Natural killer cell (primary cell): Measurements from ENCODE around the gene NFASC. TPM values are rescaled to one million over a fixed set of nuclear protein-coding genes. Genes with fewer than 3 reads are reported as not detected.

Experiments used
- ATAC-seq, 3 donors: fragments of 150-1000 bp in 2 of 3; fragments of 200-7000 bp in 1 of 3; cut with Tn5 transposase; 1 replicate in 1 of 3; 2 replicates in 2 of 3; pipeline ENCODE4 v1.10.0; 2021; ENCODE audit warnings: mild to moderate bottlenecking in 2 of 3, moderate library complexity in 2 of 3
- DNase-seq, 2 donors: peaks; one replicate each; pipeline versions ENCODE4 v3.0.0 to v3.0.0-alpha.2; 2013 to 2021; ENCODE audit warnings: mixed read lengths in 1 of 2
- H3K27ac ChIP-seq: one replicate; pipeline ENCODE4 v1.5.1; 2013; ENCODE audit warnings: mild to moderate bottlenecking, low read length
- H3K27me3 ChIP-seq: one replicate; pipeline ENCODE4 v1.6.1; 2013; ENCODE audit warnings: low read length; ENCODE audit not compliant: control insufficient read depth, insufficient read depth
- H3K36me3 ChIP-seq: one replicate; pipeline ENCODE4 v1.6.1; 2013; ENCODE audit warnings: low read length; ENCODE audit not compliant: control insufficient read depth, insufficient read depth
- H3K4me1 ChIP-seq: one replicate; pipeline ENCODE4 v1.6.1; 2013; ENCODE audit warnings: low read length; ENCODE audit not compliant: control insufficient read depth, insufficient read depth
- H3K4me3 ChIP-seq: one replicate; pipeline ENCODE4 v1.5.1; 2013; ENCODE audit warnings: low read length
- H3K9me3 ChIP-seq: one replicate; pipeline ENCODE4 v1.6.1; 2013; ENCODE audit warnings: low read length; ENCODE audit not compliant: control insufficient read depth, insufficient read depth
- H3K27ac Mint-ChIP-seq, 2 donors: one replicate each; pipeline ENCODE4 v1.8.0; 2022; ENCODE audit warnings: mild to moderate bottlenecking in 2 of 2, mixed read lengths in 2 of 2, moderate library complexity in 1 of 2
- H3K27me3 Mint-ChIP-seq, 2 donors: one replicate each; pipeline ENCODE4 v1.8.0; 2022; ENCODE audit warnings: low read depth in 2 of 2, mixed read lengths in 2 of 2
- H3K36me3 Mint-ChIP-seq: one replicate; pipeline ENCODE4 v1.8.0; 2022; ENCODE audit warnings: mixed read lengths
- H3K4me1 Mint-ChIP-seq, 2 donors: one replicate each; pipeline ENCODE4 v1.8.0; 2022; ENCODE audit warnings: mixed read lengths in 2 of 2
- H3K4me3 Mint-ChIP-seq: one replicate; pipeline ENCODE4 v1.8.0; 2022; ENCODE audit warnings: mild to moderate bottlenecking, moderate library complexity, mixed read lengths
- H3K9me3 Mint-ChIP-seq, 2 donors: one replicate each; pipeline ENCODE4 v1.8.0; 2022; ENCODE audit warnings: mixed read lengths in 2 of 2
- WGBS: methylation state at CpG from one replicate; pipeline ENCODE4 v1.1.7; 2013; ENCODE audit warnings: missing lambda C conversion rate; ENCODE audit not compliant: insufficient coverage; 5-methylcytosine and 5-hydroxymethylcytosine counted together
- intact Hi-C: fragments of 100-400 bp; cut with micrococcal nuclease; formaldehyde crosslinking; loops from one replicate; pipeline ENCODE4 v1.14.2; 2022
- total RNA-seq, 4 donors: library from RNA; stranded (reverse); fragments of 120-200 nt in 1 of 4; gene quantifications; one replicate each; pipeline versions ENCODE4 v1.2.3 to v1.2.4, GENCODE V29; 2013 to 2022
- TF ChIP-seq, protein P1 (sequence below): fragments of 200-600 bp; IDR thresholded peaks from one replicate; pipeline ENCODE4 v1.8.0; 2022; ENCODE audit warnings: antibody characterized with exemption

NFASC gene
- total RNA-seq, 3 donors from 2014 or later (not counting 1 experiment from before 2014, with no cell fraction given): 0.09 to 0.27 TPM; not detected in 1

DNA sequence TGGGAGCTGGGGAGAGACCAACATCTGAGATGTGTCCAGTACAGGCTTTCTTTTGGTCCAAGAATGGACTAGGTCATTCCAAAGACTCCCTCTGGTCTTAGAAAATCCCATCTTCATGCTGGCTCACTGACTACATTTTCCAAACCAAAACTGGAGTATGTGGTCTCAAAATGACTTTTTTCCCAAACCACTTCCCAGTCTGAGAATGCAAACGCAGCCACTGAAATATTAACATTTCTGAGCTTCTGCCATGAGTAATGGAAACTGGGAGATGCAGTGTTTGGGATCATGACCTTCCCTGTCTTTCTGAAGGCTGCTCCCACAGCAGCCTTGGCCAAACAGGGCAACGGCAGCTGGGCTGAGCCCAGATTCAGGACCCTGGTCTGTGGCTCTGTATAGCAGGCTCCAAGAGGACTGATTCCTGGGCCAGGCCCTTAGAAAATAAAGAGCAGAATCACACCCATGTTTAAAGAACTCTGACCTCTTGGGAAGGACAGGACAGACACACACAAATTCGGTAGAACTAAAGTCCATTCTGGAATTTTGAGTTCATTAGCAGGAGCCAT lies 110.3 kb downstream of the NFASC start:
- no peaks in the 10 kb centered on the region for H3K4me1 Mint-ChIP-seq
- peaks cover 11 to 31% of the 10 kb centered on the region in 2 donors for H3K27me3 Mint-ChIP-seq
- H3K4me1 ChIP-seq: peaks cover 8% of the 10 kb centered on the region
- H3K36me3 ChIP-seq: no peaks in the 10 kb centered on the region
- TF ChIP-seq, protein P1, sequence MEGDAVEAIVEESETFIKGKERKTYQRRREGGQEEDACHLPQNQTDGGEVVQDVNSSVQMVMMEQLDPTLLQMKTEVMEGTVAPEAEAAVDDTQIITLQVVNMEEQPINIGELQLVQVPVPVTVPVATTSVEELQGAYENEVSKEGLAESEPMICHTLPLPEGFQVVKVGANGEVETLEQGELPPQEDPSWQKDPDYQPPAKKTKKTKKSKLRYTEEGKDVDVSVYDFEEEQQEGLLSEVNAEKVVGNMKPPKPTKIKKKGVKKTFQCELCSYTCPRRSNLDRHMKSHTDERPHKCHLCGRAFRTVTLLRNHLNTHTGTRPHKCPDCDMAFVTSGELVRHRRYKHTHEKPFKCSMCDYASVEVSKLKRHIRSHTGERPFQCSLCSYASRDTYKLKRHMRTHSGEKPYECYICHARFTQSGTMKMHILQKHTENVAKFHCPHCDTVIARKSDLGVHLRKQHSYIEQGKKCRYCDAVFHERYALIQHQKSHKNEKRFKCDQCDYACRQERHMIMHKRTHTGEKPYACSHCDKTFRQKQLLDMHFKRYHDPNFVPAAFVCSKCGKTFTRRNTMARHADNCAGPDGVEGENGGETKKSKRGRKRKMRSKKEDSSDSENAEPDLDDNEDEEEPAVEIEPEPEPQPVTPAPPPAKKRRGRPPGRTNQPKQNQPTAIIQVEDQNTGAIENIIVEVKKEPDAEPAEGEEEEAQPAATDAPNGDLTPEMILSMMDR: no peak
- H3K36me3 Mint-ChIP-seq: no peaks in the 10 kb centered on the region
- H3K9me3 Mint-ChIP-seq: no peaks in the 10 kb centered on the region
- intact Hi-C loops: no loop called here
- H3K4me3 Mint-ChIP-seq: no peak overlapping the region
- H3K27me3 ChIP-seq: no peaks in the 10 kb centered on the region
- no peaks in the 10 kb centered on the region for H3K9me3 ChIP-seq
- no peak for ATAC-seq
- H3K27ac ChIP-seq: no peak overlapping the region
- DNase-seq: no peak
- 61% methylated on average over 3 of the region's 3 CpGs for WGBS
- H3K4me3 ChIP-seq: no peak overlapping the region
- no peak overlapping the region for H3K27ac Mint-ChIP-seq

GRCh38 chr1:204983136-204983535 lies 112.5 kb downstream of the NFASC start:
- no peak overlapping the region for H3K4me3 Mint-ChIP-seq
- H3K4me1 ChIP-seq: no peaks in the 10 kb centered on the region
- no peak overlapping the region for H3K27ac ChIP-seq
- no peaks in the 10 kb centered on the region for H3K36me3 Mint-ChIP-seq
- H3K27ac Mint-ChIP-seq: no peak overlapping the region
- no peaks in the 10 kb centered on the region for H3K9me3 Mint-ChIP-seq
- TF ChIP-seq, protein P1: no peak
- no peaks in the 10 kb centered on the region for H3K4me1 Mint-ChIP-seq
- DNase-seq (no peak), ATAC-seq (no peak)
- H3K27me3 ChIP-seq: no peaks in the 10 kb centered on the region
- H3K9me3 ChIP-seq: no peaks in the 10 kb centered on the region
- H3K36me3 ChIP-seq: no peaks in the 10 kb centered on the region
- intact Hi-C loops: no loop called here
- H3K27me3 Mint-ChIP-seq: peaks cover 7 to 31% of the 10 kb centered on the region in 2 donors
- H3K4me3 ChIP-seq: no peak overlapping the region
- WGBS: 12% methylated on average over 11 of the region's 11 CpGs

DNA sequence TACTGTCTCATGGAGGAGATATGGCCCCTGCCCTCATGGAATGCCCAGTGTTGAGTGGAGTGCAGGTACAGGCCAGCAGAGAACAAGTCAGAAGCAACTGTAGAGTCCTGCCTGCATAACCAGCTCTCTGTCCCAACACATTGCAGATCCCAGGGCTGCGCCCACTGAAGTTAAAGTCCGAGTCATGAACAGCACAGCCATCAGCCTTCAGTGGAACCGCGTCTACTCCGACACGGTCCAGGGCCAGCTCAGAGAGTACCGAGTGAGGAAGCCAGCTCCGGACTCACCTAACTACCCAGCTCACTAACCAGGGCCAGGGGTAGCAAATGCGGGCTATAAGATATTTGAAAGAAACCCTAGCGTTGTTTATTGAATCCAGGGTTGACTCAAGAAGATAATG lies 113.2 kb downstream of the NFASC start:
- H3K9me3 Mint-ChIP-seq: no peaks in the 10 kb centered on the region
- 96% methylated on average over 9 of the region's 10 CpGs for WGBS
- TF ChIP-seq, protein P1: no peak
- DNase-seq (no peak), ATAC-seq (no peak)
- no peaks in the 10 kb centered on the region for H3K36me3 Mint-ChIP-seq
- H3K4me1 ChIP-seq: no peaks in the 10 kb centered on the region
- H3K9me3 ChIP-seq: no peaks in the 10 kb centered on the region
- H3K27me3 Mint-ChIP-seq: peaks cover 7 to 37% of the 10 kb centered on the region in 2 donors
- intact Hi-C loops: no loop called here
- no peak overlapping the region for H3K4me3 Mint-ChIP-seq
- H3K27me3 ChIP-seq: no peaks in the 10 kb centered on the region
- H3K36me3 ChIP-seq: no peaks in the 10 kb centered on the region
- no peak overlapping the region for H3K4me3 ChIP-seq
- H3K4me1 Mint-ChIP-seq: no peaks in the 10 kb centered on the region
- no peak overlapping the region for H3K27ac ChIP-seq
- no peak overlapping the region for H3K27ac Mint-ChIP-seq

DNA sequence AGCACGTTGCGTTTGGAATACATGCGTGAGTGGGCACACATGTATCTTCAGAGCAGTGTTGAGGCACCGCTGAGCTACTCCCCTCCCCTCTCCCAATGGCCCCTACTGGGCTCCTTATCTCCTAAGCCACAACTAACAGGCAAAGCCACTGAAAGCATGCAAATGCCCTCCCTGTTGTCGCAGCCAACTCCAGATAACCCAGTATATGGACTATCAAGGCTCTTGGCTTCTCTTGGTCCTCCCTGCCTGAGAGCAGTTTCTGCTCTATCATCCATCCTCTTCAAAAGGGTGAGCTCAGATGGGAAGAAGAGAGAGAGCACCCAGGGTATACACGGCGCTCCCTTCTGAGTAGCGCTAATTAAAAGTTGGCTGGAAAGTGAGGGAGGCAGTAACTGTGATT lies 113.8 kb downstream of the NFASC start:
- H3K27ac ChIP-seq: no peak overlapping the region
- no peak overlapping the region for H3K4me3 ChIP-seq
- no peaks in the 10 kb centered on the region for H3K9me3 ChIP-seq
- intact Hi-C loops: no loop called here
- H3K4me1 ChIP-seq: no peaks in the 10 kb centered on the region
- ATAC-seq (no peak), DNase-seq (no peak)
- H3K36me3 ChIP-seq: no peaks in the 10 kb centered on the region
- H3K4me1 Mint-ChIP-seq: no peaks in the 10 kb centered on the region
- no peaks in the 10 kb centered on the region for H3K27me3 ChIP-seq
- WGBS: 85% methylated on average over 8 of the region's 8 CpGs
- no peaks in the 10 kb centered on the region for H3K9me3 Mint-ChIP-seq
- peaks cover 7 to 40% of the 10 kb centered on the region in 2 donors for H3K27me3 Mint-ChIP-seq
- TF ChIP-seq, protein P1: no peak
- H3K4me3 Mint-ChIP-seq: no peak overlapping the region
- no peak overlapping the region for H3K27ac Mint-ChIP-seq
- no peaks in the 10 kb centered on the region for H3K36me3 Mint-ChIP-seq
